ENCODE results near the gene RHOA.
"Not testable (repeated sequence)": the region's sequence is repeated elsewhere in the genome, so short reads cannot be mapped to it uniquely, and the experiment has no call there.

Gene RHOA

DNA sequence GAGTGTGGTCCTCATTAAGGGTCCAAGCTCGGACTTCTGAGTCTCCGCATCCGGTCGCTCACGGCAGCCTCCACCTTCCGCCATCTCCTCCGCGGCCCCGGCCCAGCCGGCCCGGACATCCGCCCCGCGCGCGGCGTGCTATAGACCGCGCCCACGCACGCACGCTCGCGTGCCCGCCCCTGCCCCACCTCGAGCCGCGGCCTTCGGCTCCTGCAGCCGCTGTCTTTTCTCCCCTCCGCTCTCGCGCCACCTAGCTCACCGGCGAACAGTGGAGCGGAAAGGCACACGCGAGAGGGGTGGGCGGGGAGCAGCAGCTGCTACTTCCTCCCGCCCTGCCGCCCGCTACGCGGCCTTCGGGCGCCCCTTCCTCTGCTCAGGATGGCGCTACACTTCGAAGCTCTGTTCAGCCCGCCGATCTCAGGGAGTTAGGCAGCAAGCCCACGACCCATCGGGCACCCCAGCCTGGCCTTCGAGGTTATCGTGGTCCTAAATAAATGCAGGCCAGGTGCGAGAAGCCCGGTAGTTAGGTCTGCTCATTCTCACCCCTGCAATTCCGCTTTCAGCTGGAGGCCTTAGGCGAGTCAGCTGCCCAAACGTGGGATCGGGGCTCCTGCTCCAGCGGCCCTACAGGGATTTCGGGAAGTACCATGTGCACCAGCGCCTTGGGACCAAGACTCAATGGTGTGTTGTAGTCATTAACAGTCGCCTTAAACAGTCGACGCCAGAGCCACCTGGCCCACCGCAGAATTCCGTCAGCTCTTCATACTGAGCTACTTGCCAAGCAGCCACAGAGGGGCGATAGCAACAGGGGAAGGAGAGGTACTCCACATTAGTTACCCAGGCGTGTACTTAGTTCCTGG, 71.6 kb downstream of the RHOA start, which contains the start of gene USP4:
Gene USP4 (minus strand): TSS at position 113 of the 860 bp plus-strand sequence. CDS start 29 bp downstream, at position 84.
- TF ChIP-seq ZNF274 (IDR thresholded peaks at IDR 0.05; ENCODE audit: low read depth, low read length): no peak
- peak within 1 kb of the TSS; percentile 91 for H3K4me3 ChIP-seq (ENCODE audit: low read length)

DNA sequence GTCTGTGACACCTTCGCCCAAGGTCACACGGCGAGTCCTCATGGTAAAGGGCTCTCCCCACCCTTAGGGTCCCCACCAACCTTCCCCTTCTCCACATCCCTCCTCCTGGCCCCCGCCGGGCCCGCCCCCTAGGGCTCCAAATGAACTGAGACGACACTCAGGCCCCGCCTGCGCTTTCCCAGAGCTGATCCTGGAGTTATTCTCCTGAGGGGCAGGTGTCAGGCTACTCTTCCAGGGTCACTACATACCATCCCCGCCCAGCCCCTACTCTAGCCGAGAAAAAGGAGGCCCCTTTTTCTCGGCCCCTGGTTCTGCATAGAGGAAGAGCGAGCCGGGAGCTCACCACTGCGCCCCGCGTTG, 72.2 kb downstream of the RHOA start:
- no peak for TF ChIP-seq ZNF274 (IDR thresholded peaks at IDR 0.05; ENCODE audit: low read depth, low read length)
- peak overlapping the region; percentile 91 for H3K4me3 ChIP-seq (ENCODE audit: low read length)

- no peak for TF ChIP-seq ZNF274 (IDR thresholded peaks at IDR 0.05; ENCODE audit: low read depth, low read length)
- no peak overlapping the region for H3K4me3 ChIP-seq (ENCODE audit: low read length)
Measured at GRCh38 chr3:49333916-49334633, 77.7 kb downstream of the RHOA start.

DNA sequence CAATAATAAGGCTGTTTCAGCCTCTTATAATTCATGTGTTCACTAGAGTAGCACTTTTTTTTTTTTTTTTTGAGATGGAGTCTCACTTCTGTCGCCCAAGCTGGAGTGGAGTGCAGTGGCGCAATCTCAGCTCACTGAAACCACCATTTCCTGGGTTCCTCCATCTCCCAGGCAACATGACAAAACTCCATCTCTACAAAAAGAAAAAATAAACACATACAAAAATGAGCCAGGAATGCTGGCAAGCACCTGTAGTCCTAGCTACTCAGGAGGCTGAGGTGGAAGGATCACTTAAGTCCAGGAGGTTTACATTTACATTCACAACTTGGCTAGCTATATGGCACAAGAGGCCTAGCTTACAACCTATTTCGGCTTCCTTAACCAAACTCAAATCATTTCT, 78.7 kb downstream of the RHOA start:
- H3K4me3 ChIP-seq (ENCODE audit: low read length): no peak overlapping the region
- TF ChIP-seq ZNF274 (IDR thresholded peaks at IDR 0.05; ENCODE audit: low read depth, low read length): no peak

GRCh38 chr3:49329186-49329585, 82.6 kb downstream of the RHOA start:
- TF ChIP-seq ZNF274 (IDR thresholded peaks at IDR 0.05; ENCODE audit: low read depth, low read length): no peak
- H3K4me3 ChIP-seq (ENCODE audit: low read length): no peak overlapping the region

GRCh38 chr3:49328350-49328749, 83.4 kb downstream of the RHOA start:
- H3K4me3 ChIP-seq (ENCODE audit: low read length): not testable (repeated sequence)

GRCh38 chr3:49327485-49327884, 84.3 kb downstream of the RHOA start:
- no peak for TF ChIP-seq ZNF274 (IDR thresholded peaks at IDR 0.05; ENCODE audit: low read depth, low read length)
- H3K4me3 ChIP-seq (ENCODE audit: low read length): no peak overlapping the region

DNA sequence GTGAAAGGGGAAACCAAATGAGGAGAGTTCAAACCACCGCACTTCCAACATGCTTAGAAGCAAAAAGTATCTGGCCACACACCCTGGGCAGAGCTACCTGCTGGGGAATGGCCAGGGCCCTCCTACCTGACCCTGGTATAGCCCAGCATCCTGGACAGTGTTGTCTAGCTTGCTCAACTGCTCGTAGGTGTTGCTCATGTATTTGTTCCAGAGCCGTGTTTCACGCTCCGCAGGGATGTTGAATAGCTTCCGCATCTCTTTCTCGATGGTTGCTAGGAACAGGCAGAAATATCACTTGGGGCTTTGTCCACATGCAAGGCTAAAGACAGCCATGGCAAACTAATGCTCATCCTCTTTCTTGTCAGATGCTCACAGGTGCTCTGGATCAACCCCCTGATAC, 87.0 kb downstream of the RHOA start:
- no peak overlapping the region for H3K4me3 ChIP-seq (ENCODE audit: low read length)
- TF ChIP-seq ZNF274 (IDR thresholded peaks at IDR 0.05; ENCODE audit: low read depth, low read length): no peak

DNA sequence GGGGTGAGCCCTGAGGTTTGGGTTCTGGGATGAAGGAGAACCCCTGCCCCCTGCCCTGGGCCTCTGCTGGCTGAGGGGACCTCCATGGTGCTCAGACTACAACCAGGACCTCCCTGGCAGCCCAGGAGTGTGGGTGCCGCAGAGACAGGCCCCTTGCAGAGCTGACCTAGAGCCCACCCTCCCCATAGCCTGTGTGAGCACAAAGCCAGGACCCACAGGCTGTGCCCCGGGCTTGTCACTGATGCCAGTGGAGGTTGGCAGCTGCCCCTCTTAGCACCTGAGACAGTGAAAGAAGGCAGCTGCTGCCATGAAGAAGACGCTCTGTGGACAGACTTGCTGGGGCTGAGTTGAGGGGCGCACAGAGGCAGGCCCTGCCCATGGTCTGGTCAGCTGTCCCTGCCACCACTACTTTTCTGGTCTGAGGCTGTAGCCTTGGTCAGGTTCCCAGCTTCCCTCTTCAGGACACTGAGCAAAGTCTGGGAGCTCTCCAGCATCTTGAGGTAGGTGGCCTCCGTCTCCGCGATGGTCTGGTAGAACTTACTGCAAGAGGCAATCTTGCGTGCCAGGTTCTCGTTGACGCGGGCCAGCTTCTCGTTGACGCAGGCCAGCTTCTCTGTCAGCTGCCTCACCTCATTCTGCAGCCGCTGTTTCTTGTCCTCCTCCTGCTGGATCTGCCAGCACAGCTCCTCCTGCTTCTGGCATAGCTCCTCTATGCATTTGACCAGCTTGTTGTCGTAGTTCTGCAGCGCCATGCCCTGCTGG, 94.9 kb downstream of the RHOA start:
- no peak for TF ChIP-seq ZNF274 (IDR thresholded peaks at IDR 0.05; ENCODE audit: low read depth, low read length)
- H3K4me3 ChIP-seq (ENCODE audit: low read length): no peak overlapping the region

- no peak overlapping the region for H3K4me3 ChIP-seq (ENCODE audit: low read length)
- no peak for TF ChIP-seq ZNF274 (IDR thresholded peaks at IDR 0.05; ENCODE audit: low read depth, low read length)
Measured at GRCh38 chr3:49313896-49314688, 97.7 kb downstream of the RHOA start.

GRCh38 chr3:49311283-49311682, 100.5 kb downstream of the RHOA start:
- TF ChIP-seq ZNF274 (IDR thresholded peaks at IDR 0.05; ENCODE audit: low read depth, low read length): no peak
- no peak overlapping the region for H3K4me3 ChIP-seq (ENCODE audit: low read length)

DNA sequence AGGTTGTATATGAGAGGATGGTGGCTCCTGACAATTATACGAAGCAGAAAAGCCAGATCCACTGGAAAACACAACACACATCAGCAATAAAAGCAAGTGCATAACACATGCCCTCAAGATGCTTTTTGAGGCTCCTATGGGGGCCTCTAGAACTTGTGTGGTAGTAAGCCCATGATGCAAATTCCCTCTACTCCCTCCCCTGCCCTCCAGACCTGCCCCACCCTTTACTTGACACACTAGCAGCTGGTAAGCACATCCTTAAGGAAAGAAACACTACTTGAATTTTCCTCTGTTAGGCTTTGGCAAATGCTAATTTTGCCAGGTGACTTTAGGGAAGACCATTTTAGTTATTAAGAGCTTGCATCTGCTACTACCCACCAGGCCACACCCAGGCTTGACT, 101.1 kb downstream of the RHOA start:
- TF ChIP-seq ZNF274 (IDR thresholded peaks at IDR 0.05; ENCODE audit: low read depth, low read length): no peak
- H3K4me3 ChIP-seq (ENCODE audit: low read length): no peak overlapping the region
